Smooth muscle cell (in vitro differentiated cells): ENCODE measurements around the gene PACSIN2. TPM values are rescaled to one million over a fixed set of nuclear protein-coding genes. Genes with fewer than 3 reads are reported as not detected.

Experiments
- DNase-seq: peaks from one replicate; lab custom pipeline; 2025; ENCODE audit not compliant: unreplicated experiment; lab: John Stamatoyannopoulos, UW
- H2AFZ ChIP-seq: fragments of 200-600 bp; sonication (generic); 2 replicates; pipeline ENCODE4 v1.6.0; 2016; ENCODE audit warnings: antibody characterized with exemption, low read depth, mild to moderate bottlenecking
- H3F3A ChIP-seq: fragments of 200-600 bp; sonication (generic); 2 replicates; pipeline ENCODE4 v1.6.0; 2017; ENCODE audit warnings: antibody characterized with exemption, low read depth
- H3K27ac ChIP-seq: fragments of 200-600 bp; sonication (generic); 2 replicates; pipeline ENCODE4 v1.5.1; 2016; ENCODE audit warnings: low read depth, mild to moderate bottlenecking
- H3K27me3 ChIP-seq: fragments of 200-600 bp; sonication (generic); 2 replicates; pipeline ENCODE4 v1.6.1; 2016; ENCODE audit warnings: low read depth, mild to moderate bottlenecking
- H3K36me3 ChIP-seq: fragments of 200-600 bp; sonication (generic); 2 replicates; pipeline ENCODE4 v1.5.1; 2016; ENCODE audit warnings: low read depth
- H3K4me1 ChIP-seq: fragments of 200-600 bp; sonication (generic); 2 replicates; pipeline ENCODE4 v1.5.1; 2016; ENCODE audit warnings: low read depth
- H3K4me2 ChIP-seq: fragments of 200-600 bp; sonication (generic); 2 replicates; pipeline ENCODE4 v1.6.0; 2016; ENCODE audit warnings: mild to moderate bottlenecking
- H3K4me3 ChIP-seq: fragments of 200-600 bp; sonication (generic); 2 replicates; pipeline ENCODE4 v1.5.1; 2016; ENCODE audit warnings: mild to moderate bottlenecking
- H3K79me2 ChIP-seq: fragments of 200-600 bp; sonication (generic); 2 replicates; pipeline ENCODE4 v1.6.0; 2016; ENCODE audit warnings: low read depth, mild to moderate bottlenecking
- H3K9ac ChIP-seq: fragments of 200-600 bp; sonication (generic); 2 replicates; pipeline ENCODE4 v1.6.0; 2016; ENCODE audit warnings: low read depth
- H3K9me3 ChIP-seq: fragments of 200-600 bp; sonication (generic); replicated peaks from 2 replicates; pipeline ENCODE4 v1.5.1; 2016; ENCODE audit warnings: low read depth
- H4K20me1 ChIP-seq: fragments of 200-600 bp; sonication (generic); 2 replicates; pipeline ENCODE4 v1.6.0; 2016; ENCODE audit warnings: low read depth
- CTCF ChIP-seq: fragments of 200-600 bp; sonication (generic); IDR thresholded peaks from 2 replicates; pipeline ENCODE4 v1.5.1; 2017; ENCODE audit warnings: borderline replicate concordance, mild to moderate bottlenecking, antibody characterized with exemption; ENCODE audit not compliant: insufficient read depth, poor library complexity, severe bottlenecking
- WGBS: methylation state at CpG from one replicate; pipeline ENCODE4 v1.1.7; 2016; ENCODE audit warnings: low lambda C conversion rate; 5-methylcytosine and 5-hydroxymethylcytosine counted together
- polyA plus RNA-seq: library from polyadenylated mRNA; unstranded; fragments of >200 nt; fragmentation: Nextera tagmentation; extraction: Ambion mirVana; gene quantifications from 2 replicates; pipeline ENCODE4 v1.2.1, GENCODE V29; 2016
- total RNA-seq: library from RNA; depleted of rRNA; stranded (reverse); fragments of >200 nt; gene quantifications from 2 replicates; pipeline ENCODE4 v1.2.3, GENCODE V29; 2014

The PACSIN2 gene
- total and polyA plus RNA-seq, 2 experiments from 2014 or later = 34.7 to 41.1 TPM

GRCh38 chr22:42879371-42880021 is 135.5 kb downstream of the PACSIN2 start:
- WGBS = 94% methylated on average over 14 of the region's 14 CpGs
- Histone ChIP-seq H3K27ac (no peak overlapping the region), H3K79me2 (no peaks in the 10 kb centered on the region), H3F3A (no peaks in the 10 kb centered on the region), H3K27me3 (no peaks in the 10 kb centered on the region), H3K4me2 (no peak overlapping the region), H2AFZ (no peak overlapping the region), H4K20me1 (peaks cover 9% of the 10 kb centered on the region), H3K4me3 (no peak overlapping the region), H3K4me1 (no peaks in the 10 kb centered on the region), H3K36me3 (no peaks in the 10 kb centered on the region), H3K9me3 (no peaks in the 10 kb centered on the region), H3K9ac (no peak overlapping the region)
- DNase-seq = no peak
- no peak for TF ChIP-seq CTCF

DNA sequence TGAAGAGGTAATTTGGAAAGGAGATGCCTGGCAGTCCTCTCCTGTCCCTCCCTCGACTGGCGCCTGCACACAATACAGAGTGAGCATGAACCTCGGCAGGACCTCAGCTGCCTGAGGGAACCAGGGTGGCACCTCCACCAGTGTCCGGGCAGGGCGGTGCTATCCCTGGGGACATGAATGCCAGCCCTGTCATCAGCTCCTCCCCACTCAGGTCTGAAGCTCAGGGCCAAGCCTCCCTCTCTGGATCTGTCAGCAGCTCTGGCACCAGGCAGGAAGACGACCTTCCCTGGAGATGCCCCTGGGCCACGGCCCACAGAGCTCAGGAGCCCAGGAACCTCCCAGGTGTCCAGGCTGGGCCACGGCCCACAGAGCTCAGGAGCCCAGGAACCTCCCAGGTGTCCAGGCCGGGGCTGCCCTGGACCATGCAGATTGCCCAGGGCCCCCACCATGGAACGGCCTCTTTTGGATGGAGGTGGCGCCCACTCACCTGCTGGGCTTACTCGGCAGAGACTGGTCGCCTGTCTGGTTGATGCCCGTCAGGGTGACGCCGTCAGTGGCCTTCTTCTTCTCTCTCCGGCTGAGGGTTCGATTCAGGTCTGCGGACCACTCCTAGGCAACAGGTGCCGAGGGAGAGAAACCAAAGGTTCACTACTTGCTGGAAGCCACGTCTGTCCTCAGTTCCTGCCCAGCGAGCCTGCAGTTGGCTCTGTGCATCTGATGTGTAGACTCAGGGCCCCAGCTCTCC is 136.2 kb downstream of the PACSIN2 start:
- Histone ChIP-seq H3K4me3 (no peak overlapping the region), H3K9me3 (no peaks in the 10 kb centered on the region), H2AFZ (no peak overlapping the region), H3K4me1 (no peaks in the 10 kb centered on the region), H3K79me2 (no peaks in the 10 kb centered on the region), H3K9ac (no peak overlapping the region), H3K27ac (no peak overlapping the region), H3F3A (no peaks in the 10 kb centered on the region), H3K27me3 (no peaks in the 10 kb centered on the region), H4K20me1 (peaks cover 9% of the 10 kb centered on the region), H3K36me3 (no peaks in the 10 kb centered on the region), H3K4me2 (no peak overlapping the region)
- TF ChIP-seq CTCF = no peak
- WGBS = 97% methylated on average over 22 of the region's 22 CpGs
- DNase-seq = no peak

- 91% methylated on average over 12 of the region's 12 CpGs for WGBS
- H3K79me2 ChIP-seq = no peaks in the 10 kb centered on the region
- no peak overlapping the region for H3K4me3 ChIP-seq
- no peaks in the 10 kb centered on the region for H3K4me1 ChIP-seq
- no peak overlapping the region for H3K27ac ChIP-seq
- no peak overlapping the region for H3K4me2 ChIP-seq
- peaks cover 7% of the 10 kb centered on the region for H4K20me1 ChIP-seq
- H2AFZ ChIP-seq = no peak overlapping the region
- H3K9ac ChIP-seq = no peak overlapping the region
- no peaks in the 10 kb centered on the region for H3K9me3 ChIP-seq
- H3K27me3 ChIP-seq = no peaks in the 10 kb centered on the region
- H3K36me3 ChIP-seq = no peaks in the 10 kb centered on the region
- H3F3A ChIP-seq = no peaks in the 10 kb centered on the region
- no peak for TF ChIP-seq CTCF
- no peak for DNase-seq
These were observed 137.2 kb downstream of the PACSIN2 start for GRCh38 chr22:42877597-42878340.
